ENCODE results near the gene POLR2L.

DNA sequence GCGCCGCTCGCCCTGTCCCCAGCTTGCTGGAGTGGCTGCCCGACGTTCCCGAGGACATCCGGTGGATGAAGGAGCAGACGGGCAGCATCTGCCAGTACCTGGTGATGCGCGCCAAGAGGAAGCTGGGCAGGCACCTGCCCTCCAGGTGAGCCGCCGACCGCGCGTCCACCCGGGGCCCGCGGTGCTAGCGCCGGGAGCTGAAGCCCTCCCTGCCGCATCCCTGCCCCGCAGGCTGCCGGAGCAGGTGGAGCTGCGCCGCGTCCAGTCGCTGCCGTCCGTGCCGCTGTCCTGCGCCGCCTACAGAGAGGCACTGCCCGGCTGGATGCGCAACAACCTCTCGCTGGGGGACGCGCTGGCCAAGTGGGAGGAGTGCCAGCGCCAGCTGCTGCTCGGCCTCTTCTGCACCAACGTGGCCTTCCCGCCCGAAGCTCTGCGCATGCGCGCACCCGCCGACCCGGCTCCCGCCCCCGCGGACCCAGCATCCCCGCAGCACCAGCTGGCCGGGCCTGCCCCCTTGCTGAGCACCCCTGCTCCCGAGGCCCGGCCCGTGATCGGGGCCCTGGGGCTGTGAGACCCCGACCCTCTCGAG is 17.9 kb downstream of the POLR2L start:
- TF ChIP-seq, protein P1, sequence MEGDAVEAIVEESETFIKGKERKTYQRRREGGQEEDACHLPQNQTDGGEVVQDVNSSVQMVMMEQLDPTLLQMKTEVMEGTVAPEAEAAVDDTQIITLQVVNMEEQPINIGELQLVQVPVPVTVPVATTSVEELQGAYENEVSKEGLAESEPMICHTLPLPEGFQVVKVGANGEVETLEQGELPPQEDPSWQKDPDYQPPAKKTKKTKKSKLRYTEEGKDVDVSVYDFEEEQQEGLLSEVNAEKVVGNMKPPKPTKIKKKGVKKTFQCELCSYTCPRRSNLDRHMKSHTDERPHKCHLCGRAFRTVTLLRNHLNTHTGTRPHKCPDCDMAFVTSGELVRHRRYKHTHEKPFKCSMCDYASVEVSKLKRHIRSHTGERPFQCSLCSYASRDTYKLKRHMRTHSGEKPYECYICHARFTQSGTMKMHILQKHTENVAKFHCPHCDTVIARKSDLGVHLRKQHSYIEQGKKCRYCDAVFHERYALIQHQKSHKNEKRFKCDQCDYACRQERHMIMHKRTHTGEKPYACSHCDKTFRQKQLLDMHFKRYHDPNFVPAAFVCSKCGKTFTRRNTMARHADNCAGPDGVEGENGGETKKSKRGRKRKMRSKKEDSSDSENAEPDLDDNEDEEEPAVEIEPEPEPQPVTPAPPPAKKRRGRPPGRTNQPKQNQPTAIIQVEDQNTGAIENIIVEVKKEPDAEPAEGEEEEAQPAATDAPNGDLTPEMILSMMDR (IDR thresholded peaks at IDR 0.05; ENCODE audit: insufficient read depth, low read length, poor library complexity, severe bottlenecking), result no peak
- TF ChIP-seq EZH2phosphoT487 (conservative IDR thresholded peaks at IDR 0.05; ENCODE audit: low read length), result no peak
